Ovary (tissue), 3 donors: ENCODE results near the gene TEX38.

Experiments used
- CTCF ChIP-seq, 3 donors: fragments of 450-650 bp in 2 of 3; fragments of 200-600 bp in 1 of 3; IDR thresholded peaks; one replicate each; pipeline versions ENCODE4 v1.5.1 to v1.8.0; 2016 to 2022; ENCODE audit warnings: antibody characterized with exemption in 3 of 3, mild to moderate bottlenecking in 1 of 3
- EP300 ChIP-seq: sonication (generic); formaldehyde crosslinking; IDR thresholded peaks from one replicate; pipeline ENCODE4 v1.6.1; 2017; ENCODE audit warnings: antibody characterized with exemption
- POLR2A ChIP-seq: fragments of 450-650 bp; IDR thresholded peaks from one replicate; pipeline ENCODE4 v1.6.1; 2017; ENCODE audit warnings: antibody characterized with exemption, mild to moderate bottlenecking, moderate library complexity
- donor health status: DM: no; HTN: no; CAD: no.

GRCh38 chr1:46689897-46690296, 18.2 kb downstream of the TEX38 start:
- TF ChIP-seq CTCF (IDR thresholded peaks at IDR 0.05) (no peak), POLR2A (no peak), EP300 (no peak)
